HG03103 (cell line): Measurements from ENCODE around the gene MCM6.

Source experiments
- ATAC-seq: cut with Tn5 transposase; IDR thresholded peaks from one replicate; pipeline ENCODE4 v1.9.1; 2021; ENCODE audit warnings: low read depth; ENCODE audit not compliant: unreplicated experiment

Gene MCM6

DNA sequence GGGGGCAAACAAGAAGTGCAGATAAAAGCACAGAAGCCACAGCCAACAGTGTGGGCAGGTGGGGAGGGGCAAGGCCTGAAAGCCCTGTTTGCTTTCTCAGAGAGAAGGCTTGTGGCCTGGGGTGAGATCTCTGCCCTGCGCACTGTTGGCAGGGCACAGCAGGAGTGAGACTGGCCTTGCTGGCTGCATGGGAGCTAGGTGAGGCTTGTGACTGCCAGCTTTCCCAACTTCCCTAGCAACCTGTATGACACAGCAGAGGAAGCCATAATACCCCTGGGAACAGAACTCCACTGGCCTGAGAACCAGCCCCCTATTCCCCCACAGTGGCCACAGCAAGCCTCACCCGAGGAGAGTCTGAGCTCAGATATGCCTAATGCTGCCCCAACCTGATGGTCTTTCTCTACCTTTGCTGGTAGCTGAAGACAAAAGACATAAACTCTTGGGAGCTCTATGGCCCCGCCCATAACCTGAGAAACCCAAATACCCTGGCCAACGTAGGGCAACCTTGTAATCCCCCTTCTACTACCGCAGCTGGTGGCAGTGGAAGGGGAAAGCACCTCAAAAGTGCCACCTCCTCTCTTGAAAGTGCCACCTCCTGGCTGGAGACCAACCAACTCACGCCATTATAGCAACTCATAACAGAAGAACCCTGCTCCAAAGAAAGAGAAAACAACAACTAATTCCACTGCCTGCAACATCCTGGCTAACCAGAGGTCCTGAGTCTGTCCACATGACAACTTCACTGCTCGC lies 83.7 kb downstream of the MCM6 start:
- ATAC-seq: no peak

DNA sequence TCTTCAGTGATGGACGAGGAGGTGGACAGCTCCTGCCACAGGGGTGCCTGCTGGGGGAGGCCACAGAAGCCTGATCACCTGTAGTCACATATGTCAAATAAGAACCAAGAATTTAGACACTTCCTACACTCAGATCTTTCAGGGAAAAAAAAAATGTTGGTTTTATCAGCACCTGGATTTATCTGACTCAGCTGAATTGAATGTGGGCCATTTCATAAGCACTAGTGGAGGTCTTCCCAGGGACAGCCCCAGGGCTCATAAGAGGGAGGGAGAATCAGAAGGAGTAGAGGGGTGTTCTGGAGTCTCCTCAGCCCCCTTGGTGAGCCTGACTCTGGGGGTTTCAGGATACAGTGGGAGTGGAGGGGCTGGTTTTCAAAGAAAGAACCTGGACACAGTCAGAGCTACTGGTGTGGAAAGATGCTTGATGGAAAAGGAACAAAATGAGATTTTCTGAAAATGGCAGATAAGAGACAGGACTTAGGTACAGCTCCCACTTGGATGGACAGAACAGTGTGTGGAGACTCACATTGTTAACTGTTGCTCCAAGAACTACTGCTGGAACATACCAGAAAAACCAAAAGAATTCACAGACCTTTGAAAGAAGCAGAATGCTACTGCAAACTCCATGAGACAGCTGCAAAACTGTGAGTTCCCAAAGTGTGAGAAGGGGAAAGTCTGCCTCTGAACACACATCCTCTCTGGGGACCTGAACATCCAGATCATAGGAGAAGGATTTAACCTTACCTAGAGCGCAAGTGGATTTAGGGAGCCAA lies 84.6 kb downstream of the MCM6 start:
- no peak for ATAC-seq

DNA sequence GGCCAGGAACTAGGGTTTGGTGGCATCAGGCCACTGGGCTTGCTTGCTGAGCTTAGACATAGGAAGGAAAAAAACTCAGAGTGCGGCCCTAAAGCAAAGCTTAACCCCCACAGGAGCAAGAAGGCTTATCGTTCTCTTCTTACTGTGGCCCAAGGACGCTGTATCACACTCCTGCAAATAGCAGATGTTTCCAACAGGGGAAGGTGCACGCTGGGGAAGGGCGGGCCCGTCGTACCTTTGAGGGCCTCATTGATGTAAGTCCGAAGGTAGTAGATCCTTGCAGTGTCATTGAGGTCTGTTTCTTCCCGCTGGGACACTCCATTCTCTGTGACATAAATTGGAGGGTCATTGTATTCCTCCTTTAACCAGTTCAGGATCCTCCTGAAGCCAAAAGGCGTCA lies 85.8 kb downstream of the MCM6 start:
- no peak for ATAC-seq
